GM12872 (cell line): ENCODE measurements around the gene ASCL5.

Source experiments
- TF ChIP-seq, protein P1 (sequence below): IDR thresholded peaks from 3 replicates; pipeline ENCODE4 v1.5.1; 2011; ENCODE audit warnings: low read depth, mild to moderate bottlenecking, low read length, moderate library complexity; ENCODE audit not compliant: insufficient read depth

ASCL5 gene

GRCh38 chr1:201146626-201147390 is 19.8 kb upstream of the ASCL5 start:
- TF ChIP-seq, protein P1, sequence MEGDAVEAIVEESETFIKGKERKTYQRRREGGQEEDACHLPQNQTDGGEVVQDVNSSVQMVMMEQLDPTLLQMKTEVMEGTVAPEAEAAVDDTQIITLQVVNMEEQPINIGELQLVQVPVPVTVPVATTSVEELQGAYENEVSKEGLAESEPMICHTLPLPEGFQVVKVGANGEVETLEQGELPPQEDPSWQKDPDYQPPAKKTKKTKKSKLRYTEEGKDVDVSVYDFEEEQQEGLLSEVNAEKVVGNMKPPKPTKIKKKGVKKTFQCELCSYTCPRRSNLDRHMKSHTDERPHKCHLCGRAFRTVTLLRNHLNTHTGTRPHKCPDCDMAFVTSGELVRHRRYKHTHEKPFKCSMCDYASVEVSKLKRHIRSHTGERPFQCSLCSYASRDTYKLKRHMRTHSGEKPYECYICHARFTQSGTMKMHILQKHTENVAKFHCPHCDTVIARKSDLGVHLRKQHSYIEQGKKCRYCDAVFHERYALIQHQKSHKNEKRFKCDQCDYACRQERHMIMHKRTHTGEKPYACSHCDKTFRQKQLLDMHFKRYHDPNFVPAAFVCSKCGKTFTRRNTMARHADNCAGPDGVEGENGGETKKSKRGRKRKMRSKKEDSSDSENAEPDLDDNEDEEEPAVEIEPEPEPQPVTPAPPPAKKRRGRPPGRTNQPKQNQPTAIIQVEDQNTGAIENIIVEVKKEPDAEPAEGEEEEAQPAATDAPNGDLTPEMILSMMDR = no peak

- TF ChIP-seq, protein P1 = no peak
These were observed 18.8 kb upstream of the ASCL5 start for GRCh38 chr1:201145816-201146215.

- TF ChIP-seq, protein P1 = no peak
These were observed 18.1 kb upstream of the ASCL5 start for GRCh38 chr1:201145132-201145531.

- TF ChIP-seq, protein P1 = no peak
These were observed 17.7 kb upstream of the ASCL5 start for GRCh38 chr1:201144701-201145100.

GRCh38 chr1:201143726-201144635 is 17.0 kb upstream of the ASCL5 start:
- TF ChIP-seq, protein P1 = no peak

GRCh38 chr1:201142849-201143725 is 16.1 kb upstream of the ASCL5 start:
- TF ChIP-seq, protein P1 = no peak
